ENCODE data around the gene HERC3.

HERC3 gene

GRCh38 chr4:88645994-88646393, 53.7 kb downstream of the HERC3 start:
- no peaks in the 10 kb centered on the region for H3K36me3 ChIP-seq (ENCODE audit: insufficient read depth, low read length)
- H3K9me3 ChIP-seq (ENCODE audit: low read length): no peaks in the 10 kb centered on the region
- no peak for TF ChIP-seq EZH2 (IDR thresholded peaks at IDR 0.05; ENCODE audit: borderline replicate concordance, low read length)
- H3K4me3 ChIP-seq (ENCODE audit: low read depth, low read length, poor library complexity, severe bottlenecking): no peak overlapping the region
- H2AFZ ChIP-seq (ENCODE audit: low read length): no peak overlapping the region
- no peak overlapping the region for H3K4me2 ChIP-seq (ENCODE audit: low read length)
- H3K79me2 ChIP-seq (ENCODE audit: insufficient read depth, low read length): no peaks in the 10 kb centered on the region
- H4K20me1 ChIP-seq (ENCODE audit: insufficient read depth, low read length): no peaks in the 10 kb centered on the region
- H3K4me1 ChIP-seq (ENCODE audit: insufficient read depth, low read length, severe bottlenecking): no peaks in the 10 kb centered on the region
- no peaks in the 10 kb centered on the region for H3K9me2 ChIP-seq (ENCODE audit: low read depth, low read length)
- no peaks in the 10 kb centered on the region for H3F3A ChIP-seq (ENCODE audit: insufficient read depth, low read length)
- H3K9ac ChIP-seq (ENCODE audit: low read length): no peak overlapping the region
- no peak overlapping the region for H3K27ac ChIP-seq (ENCODE audit: low read depth, low read length, poor library complexity, severe bottlenecking)
- no peaks in the 10 kb centered on the region for H3K27me3 ChIP-seq (ENCODE audit: insufficient read depth, low read length)

GRCh38 chr4:88646528-88647280, 54.4 kb downstream of the HERC3 start:
- Histone ChIP-seq H3K9me2 (ENCODE audit: low read depth, low read length) (no peaks in the 10 kb centered on the region), H4K20me1 (ENCODE audit: insufficient read depth, low read length) (no peaks in the 10 kb centered on the region), H2AFZ (ENCODE audit: low read length) (no peak overlapping the region), H3K4me1 (ENCODE audit: insufficient read depth, low read length, severe bottlenecking) (no peaks in the 10 kb centered on the region), H3K36me3 (ENCODE audit: insufficient read depth, low read length) (no peaks in the 10 kb centered on the region), H3K79me2 (ENCODE audit: insufficient read depth, low read length) (no peaks in the 10 kb centered on the region), H3K4me2 (ENCODE audit: low read length) (no peak overlapping the region), H3F3A (ENCODE audit: insufficient read depth, low read length) (no peaks in the 10 kb centered on the region), H3K9me3 (ENCODE audit: low read length) (no peaks in the 10 kb centered on the region), H3K4me3 (ENCODE audit: low read depth, low read length, poor library complexity, severe bottlenecking) (no peak overlapping the region), H3K9ac (ENCODE audit: low read length) (no peak overlapping the region), H3K27ac (ENCODE audit: low read depth, low read length, poor library complexity, severe bottlenecking) (no peak overlapping the region), H3K27me3 (ENCODE audit: insufficient read depth, low read length) (no peaks in the 10 kb centered on the region)
- TF ChIP-seq CTCF (IDR thresholded peaks at IDR 0.05; ENCODE audit: low read length) (no peak), EZH2 (IDR thresholded peaks at IDR 0.05; ENCODE audit: borderline replicate concordance, low read length) (no peak)

- H4K20me1 ChIP-seq (ENCODE audit: insufficient read depth, low read length): no peaks in the 10 kb centered on the region
Observed at GRCh38 chr4:88649716-88650115, 57.4 kb downstream of the HERC3 start.

More at GRCh38 chr4:88649716-88650115, 57.4 kb downstream of the HERC3 start:
- no peaks in the 10 kb centered on the region for H3K79me2 ChIP-seq (ENCODE audit: insufficient read depth, low read length)
- H3K36me3 ChIP-seq (ENCODE audit: insufficient read depth, low read length): no peaks in the 10 kb centered on the region
- no peaks in the 10 kb centered on the region for H3K9me2 ChIP-seq (ENCODE audit: low read depth, low read length)
- H3K27me3 ChIP-seq (ENCODE audit: insufficient read depth, low read length): no peaks in the 10 kb centered on the region
- H3K9me3 ChIP-seq (ENCODE audit: low read length): no peaks in the 10 kb centered on the region
- H3K9ac ChIP-seq (ENCODE audit: low read length): no peak overlapping the region
- no peak overlapping the region for H3K4me3 ChIP-seq (ENCODE audit: low read depth, low read length, poor library complexity, severe bottlenecking)
- H3F3A ChIP-seq (ENCODE audit: insufficient read depth, low read length): no peaks in the 10 kb centered on the region
- TF ChIP-seq EZH2 (IDR thresholded peaks at IDR 0.05; ENCODE audit: borderline replicate concordance, low read length) (no peak), CTCF (IDR thresholded peaks at IDR 0.05; ENCODE audit: low read length) (no peak)
- no peak overlapping the region for H2AFZ ChIP-seq (ENCODE audit: low read length)
- H3K27ac ChIP-seq (ENCODE audit: low read depth, low read length, poor library complexity, severe bottlenecking): no peak overlapping the region
- H3K4me1 ChIP-seq (ENCODE audit: insufficient read depth, low read length, severe bottlenecking): no peaks in the 10 kb centered on the region
- no peak overlapping the region for H3K4me2 ChIP-seq (ENCODE audit: low read length)
